GM19351 (cell line): ENCODE data around the gene ATXN1.
A peak's percentile ranks its signal among the peaks of the same experiment; 100 is the strongest.
"Not testable (repeated sequence)": the region's sequence is repeated elsewhere in the genome, so short reads cannot be mapped to it uniquely, and the experiment has no call there.

ENCODE experiments used
- ATAC-seq: cut with Tn5 transposase; IDR thresholded peaks from one replicate; pipeline ENCODE4 v1.9.1; 2021; ENCODE audit warnings: mild to moderate bottlenecking, moderate library complexity; ENCODE audit not compliant: unreplicated experiment

ATXN1 gene

DNA sequence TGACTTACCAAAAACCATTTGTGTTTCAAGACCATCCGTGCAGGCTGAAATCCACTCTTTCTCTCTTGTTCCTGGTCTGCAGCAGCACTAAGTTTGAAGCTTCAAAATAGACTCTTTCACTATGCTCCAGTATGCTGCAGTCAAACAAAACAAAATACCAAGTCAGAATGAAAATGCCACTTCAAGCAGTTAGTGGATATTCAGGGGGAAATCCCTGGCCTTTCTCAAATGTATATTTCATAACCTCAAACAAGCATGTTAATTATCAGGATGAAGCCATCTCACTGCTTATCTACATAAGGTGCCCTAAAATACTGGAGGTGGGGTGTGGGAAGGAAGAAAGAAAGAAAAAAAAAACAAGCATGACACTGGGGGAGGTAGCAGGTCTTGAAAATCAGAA lies 103.5 kb downstream of the ATXN1 start:
- peak; percentile 60 for ATAC-seq

DNA sequence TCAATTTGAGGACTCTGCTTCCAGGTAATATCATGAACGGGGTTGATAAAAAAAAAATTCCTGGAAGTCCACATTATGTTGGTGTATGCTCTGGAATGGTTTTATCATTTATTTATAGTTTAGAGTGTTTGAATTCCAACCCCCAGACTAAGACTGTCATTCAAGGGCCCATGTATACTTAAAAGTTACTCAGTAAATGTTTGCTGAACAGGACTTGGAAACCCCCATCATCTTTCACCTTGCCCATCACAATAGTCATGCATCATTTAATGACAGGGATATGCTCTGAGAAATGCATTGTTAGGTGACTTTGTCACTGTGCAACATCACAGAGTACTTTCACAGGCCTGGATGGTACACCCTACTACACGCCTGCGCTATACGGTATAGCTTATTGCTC lies 104.8 kb downstream of the ATXN1 start:
- ATAC-seq: no peak

DNA sequence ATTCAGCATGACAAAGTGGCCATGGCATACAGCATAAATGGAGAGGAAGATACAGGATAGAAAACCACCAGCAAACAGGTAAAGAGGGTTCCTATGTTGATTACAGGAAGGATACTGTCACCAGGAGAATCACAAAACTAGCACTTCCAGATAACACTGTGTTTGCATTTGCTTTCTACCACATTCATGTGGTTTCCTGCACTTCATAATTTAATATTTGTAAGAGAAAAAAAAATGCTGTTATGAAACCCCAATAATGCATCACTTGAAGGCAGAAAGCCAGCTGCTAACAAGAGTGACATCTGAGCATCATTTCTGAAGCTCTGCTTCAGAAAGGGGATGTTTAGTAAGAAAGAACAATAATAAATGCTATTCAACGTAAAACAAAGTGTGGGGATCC lies 106.6 kb downstream of the ATXN1 start:
- ATAC-seq: no peak

DNA sequence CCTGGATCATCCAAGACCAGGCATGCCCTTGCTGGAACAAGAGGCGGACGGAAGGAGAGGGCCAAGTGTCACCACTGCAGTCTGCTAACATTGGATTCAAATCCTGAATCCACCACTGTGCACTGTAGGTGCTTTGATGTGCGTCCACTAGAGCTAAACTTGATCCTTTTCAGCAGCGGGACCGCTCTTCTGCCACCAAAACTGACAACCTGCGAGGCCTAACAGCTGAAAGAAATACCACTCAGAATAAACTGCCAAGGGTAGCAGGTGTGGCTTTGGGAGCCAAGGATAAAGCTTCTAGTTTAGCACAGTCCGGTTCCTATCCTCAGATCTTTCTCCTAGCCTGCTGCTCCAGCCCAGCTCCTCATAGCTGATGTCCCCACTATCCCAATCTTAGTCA lies 108.0 kb downstream of the ATXN1 start:
- no peak for ATAC-seq

DNA sequence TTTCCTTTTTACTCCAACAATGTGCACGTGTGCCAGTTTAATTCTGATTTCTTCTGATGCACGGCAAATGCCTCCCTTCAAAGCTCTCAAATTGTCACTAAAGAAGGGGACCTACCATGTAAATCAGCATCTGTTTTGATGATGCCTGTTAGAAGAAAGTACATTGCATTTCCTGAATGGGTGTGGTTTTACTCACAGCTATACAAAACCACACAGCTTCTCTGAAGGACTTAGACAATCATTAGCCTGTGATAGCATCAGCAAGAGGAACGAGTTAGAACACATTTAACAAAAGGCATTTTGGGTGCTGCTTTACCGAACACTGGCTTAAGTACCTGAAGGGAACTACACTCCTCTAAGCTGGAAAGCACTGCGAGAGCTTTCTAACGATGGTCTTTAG lies 109.4 kb downstream of the ATXN1 start:
- peak; percentile 73 for ATAC-seq

DNA sequence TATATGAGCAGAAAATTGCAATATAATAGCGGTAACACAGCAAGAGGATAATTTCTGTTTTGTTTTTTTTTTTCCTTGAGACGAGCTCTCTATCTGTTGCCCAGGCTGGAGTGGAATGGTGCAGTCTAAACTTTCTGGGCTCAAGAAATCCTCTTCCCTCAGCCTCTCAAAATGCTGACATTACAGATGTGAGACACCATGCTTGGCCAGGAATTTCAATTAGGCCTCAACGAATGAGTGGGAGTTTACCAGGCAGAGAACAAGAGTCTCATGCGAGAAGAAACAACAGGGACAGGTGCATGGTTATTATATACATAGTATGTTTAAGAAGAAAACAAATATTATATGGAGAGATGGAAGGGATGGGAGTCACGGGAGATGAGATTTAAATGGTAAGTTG lies 111.4 kb downstream of the ATXN1 start:
- ATAC-seq: no peak

DNA sequence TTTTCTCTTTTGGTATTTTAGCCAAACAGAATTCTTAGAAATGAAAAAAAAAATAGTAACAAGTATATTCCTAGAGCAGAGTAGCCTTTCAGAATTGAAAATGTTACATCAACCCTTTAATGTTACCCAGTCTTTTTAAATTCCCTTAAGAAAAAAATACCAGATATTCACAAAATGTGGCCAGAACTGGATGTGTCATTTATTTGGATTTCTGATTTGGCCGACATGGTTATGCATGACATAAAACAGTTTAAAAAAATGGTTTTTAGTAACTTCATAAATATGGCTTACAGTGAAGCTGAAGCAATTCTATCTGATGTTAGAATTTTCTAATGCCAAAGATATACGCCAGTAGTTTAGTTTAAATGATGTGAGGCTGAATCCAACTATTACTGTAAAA lies 112.0 kb downstream of the ATXN1 start:
- no peak for ATAC-seq

DNA sequence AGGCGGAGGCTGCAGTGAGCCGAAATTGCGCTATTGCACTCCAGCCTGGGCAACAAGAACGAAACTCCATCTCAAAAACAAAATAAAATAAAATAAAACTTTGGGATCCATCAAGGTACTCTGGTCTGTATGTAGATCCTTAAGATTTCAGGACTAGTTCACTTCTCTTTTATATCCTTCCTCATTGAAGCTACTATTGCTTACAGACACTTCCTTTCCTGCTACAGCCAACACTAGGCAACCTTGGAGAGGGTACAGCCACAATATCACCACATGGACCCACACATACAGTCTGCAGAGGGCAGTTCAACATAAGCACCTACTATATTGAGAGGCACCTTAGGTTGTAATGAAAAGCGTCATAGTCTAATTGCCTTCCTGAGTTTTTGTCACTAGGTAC lies 113.3 kb downstream of the ATXN1 start:
- ATAC-seq: no peak

DNA sequence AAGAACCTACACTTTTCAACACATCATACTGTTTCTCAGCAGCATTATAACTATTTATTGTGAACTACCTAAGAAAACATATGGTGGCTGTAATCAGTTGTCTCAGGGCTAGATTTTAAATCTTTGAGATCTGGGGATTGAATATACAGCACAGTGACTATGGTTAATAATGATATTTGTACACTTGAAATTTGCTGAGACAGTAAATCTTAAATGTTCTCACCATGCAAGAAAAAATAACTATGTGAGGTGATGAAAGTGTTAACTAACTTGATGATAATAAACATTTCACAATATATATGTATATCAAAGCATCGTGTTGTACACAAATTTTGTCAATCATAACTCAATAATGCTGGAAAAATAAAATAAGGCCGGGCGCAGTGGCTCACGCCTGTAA lies 113.8 kb downstream of the ATXN1 start:
- ATAC-seq: no peak

DNA sequence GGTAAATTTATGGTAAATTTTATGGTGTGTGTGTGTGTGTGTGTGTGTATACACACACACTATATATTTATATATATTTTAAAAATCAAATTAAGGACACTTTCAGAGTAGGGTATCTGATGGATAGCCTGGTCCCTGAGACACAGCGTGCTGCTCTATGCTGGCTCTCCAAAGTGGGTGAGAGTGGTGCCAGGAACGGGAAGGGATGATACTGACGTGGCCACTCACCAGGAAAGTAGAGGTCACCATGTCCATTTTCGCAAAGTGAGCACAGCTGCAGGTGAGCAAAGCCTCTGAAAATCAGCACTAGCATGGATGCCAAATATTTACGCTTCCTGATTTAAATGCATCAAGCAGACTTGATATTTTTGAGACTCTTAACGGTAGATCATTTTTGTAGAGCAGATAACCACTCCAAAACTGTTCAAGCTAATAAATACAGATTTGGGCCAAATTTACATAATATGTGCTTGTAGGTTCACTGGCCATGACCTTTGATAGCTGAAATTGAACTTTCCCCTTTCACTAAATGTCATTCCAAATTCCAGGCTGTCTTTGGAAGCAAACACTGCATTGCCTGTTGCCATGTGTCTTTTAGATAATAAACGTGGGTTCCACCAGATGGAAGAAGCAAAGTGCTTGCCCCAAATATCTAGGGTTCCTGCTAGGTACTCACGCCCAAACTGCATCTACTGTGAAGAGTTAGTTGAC lies 116.6 kb downstream of the ATXN1 start:
- no peak for ATAC-seq

DNA sequence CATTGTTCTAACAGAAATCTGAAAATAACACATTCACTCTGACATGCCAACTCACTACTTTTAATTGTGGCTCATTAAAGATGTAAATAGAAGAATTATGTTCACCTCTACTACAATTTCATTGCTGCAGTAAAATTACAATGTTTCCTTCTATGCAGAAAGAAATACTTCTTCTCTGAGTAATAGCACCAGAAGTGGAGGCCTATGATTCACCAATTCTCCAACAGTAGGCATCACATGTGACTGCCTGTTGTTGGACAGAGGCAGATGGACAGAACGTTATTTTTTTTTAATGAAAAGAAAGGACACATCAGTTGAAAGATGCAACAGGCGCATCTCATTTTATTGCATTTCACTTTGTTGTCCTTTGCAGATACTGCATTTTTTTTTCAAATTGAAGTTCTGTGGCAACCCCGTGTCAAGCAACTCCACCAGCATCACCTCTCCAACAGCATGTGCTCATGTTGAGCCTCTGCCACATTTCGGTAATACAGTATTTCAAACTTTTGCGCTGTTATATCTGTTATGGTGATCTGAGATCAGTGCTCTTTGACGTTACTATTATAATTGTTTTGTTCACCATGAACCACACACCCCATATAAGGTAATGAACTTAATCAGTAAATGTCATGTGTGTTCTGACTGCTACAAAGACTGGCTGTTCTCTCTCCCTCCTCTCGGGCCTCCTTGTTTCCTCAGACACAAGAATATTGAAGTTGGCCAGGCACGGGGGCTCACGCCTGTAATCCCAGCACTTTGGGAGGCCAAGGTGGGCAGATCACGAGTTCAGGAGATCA lies 121.4 kb downstream of the ATXN1 start:
- no peak for ATAC-seq

DNA sequence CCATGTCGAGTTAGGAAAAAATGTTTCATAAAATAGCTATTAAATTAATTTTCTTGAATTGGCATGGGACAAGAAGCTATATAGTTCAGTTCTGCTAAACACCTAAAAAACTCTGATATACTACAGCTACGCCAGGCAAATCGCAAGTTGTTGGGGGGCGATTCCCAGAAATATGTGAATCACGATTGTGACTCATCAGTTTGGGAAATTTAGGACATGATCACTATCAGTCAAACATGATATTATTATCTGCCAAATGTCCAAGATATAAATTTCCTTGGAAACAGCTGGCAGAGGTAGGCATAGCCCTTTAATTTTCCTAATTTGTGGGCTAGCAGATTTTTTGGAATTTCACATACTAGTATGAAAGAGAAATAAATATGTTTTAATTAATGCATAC lies 123.6 kb downstream of the ATXN1 start:
- no peak for ATAC-seq

DNA sequence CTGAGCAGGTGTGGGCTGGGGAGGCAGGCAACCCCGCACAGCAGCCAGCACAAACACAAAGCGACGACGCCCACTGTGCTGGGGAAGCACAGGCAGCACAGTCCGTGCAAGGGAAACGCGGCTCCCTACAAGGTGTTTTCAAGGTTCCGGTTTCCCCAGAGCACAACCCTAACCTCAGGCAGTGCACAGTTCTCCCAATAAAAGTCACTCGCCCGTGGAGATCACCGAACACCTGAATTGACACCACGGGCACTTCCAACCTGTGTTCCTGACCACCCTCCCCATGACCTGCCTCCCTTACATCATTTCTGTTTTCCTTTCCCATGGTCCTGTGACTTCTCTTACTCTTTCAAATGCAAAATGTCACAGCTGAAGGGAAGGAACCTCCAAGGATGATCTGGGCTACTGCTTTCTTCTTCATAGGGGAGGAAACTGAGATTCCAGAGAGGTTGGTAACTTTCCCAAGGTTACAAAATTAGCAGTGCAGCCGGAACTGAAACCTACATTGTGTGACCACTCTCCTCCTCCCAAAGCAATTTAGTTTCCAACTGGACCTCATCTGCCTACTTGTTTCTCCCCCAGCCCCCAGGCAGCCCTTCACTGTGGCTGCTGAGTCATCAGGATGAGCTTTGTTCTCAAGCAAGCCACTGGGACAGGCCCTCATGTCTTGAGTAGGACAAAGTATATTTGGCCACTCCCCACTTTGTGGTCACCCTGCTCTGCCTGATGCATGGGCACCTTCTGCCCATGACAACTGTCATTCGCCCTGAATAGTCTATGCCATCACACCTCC lies 125.3 kb downstream of the ATXN1 start:
- ATAC-seq: peak; percentile 34

DNA sequence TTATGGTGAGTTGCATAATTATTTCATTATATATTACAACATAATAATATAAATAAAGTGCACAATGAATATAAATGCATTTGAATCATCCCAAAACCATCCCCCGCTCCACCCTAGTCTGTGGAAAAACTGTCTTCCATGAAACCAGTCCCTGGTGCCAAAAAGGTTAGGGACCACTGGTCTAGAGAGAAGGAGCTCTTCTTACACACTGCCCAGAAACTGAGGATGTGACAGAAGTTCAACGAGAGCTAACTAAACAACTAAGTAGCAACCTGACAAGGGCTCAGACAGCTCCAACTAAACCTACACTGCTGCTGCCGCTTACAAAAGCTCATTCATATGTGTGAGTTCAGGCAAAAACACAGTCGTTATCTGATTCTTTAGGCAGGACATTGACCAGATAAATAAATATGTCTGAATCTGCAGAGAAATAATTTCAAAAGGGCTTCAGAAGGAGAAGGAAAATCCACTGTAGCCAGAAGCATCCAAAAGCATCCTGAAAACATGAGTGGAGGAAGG lies 125.9 kb downstream of the ATXN1 start:
- ATAC-seq: no peak

DNA sequence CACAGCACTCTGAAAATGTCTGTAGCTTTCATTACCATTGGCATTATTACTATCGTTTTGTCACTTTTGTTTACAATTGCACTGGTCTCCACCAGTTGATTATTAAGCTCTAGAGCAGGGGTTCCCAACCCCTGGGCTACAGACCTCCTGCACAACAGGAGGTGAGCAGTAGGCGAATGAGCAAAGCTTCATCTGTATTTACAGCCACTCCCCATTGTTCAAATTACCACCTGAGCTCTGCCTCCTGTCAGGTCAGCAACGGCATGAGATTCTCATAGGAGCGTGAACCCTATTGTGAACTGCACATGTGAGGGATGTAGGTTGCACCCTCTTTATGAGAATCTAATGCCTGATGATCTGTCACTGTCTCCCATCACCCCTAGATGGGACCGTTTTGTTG lies 126.4 kb downstream of the ATXN1 start:
- no peak for ATAC-seq

DNA sequence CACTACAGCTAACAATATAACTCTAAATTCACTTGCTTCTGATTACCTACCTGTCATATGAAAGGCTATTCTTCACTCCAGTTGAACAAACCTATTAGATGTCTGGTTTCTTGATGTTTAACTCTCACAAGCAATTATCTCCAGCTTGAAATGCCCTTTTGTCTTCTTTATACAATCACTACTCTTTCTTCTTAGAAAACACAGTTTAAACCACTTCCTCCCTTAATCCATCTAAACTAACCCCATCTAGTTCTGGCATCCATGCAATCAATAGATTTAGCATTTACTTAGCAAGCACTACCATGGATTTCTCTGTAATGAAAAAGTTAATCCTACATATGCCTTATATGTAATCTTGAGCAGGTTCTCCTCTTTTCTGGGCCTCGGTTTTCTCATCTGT lies 127.3 kb downstream of the ATXN1 start:
- ATAC-seq: no peak

DNA sequence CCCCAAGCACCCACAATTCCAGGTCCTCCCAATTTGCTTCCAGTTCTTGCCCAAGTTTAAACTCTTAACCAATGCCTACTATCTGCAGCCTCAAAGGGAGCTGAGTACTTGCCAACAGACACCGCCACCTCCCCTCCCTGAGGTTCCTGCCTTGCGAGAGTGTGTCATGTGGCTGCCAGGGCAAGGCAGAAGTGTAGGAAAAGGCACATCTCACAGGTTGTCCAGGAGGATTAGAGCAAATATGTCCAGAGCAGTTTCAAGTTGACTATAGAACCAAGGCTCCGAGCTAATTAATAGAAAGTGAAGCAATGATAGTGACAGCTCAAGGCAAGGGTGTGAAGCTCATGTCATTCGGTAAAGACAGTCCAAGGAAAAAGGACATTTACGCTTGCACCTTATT lies 127.8 kb downstream of the ATXN1 start:
- ATAC-seq: no peak

DNA sequence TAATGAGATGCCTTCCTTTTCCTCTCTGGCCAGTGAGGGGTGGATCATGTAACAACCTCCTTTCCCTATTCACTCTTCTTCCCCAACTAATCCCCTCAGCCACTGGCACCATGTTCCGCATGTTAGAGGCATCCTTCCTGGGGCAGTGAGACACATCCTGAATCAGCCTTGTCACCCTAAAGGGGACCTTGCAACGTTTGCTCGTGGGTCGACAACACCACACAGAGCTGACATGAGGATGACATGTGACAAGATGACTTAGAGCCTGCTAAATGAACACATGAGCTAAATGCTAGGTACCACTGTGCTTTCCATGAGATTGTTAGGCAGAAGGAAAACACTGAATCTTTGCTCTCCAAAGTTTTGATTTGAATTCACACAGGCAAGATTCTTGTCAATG lies 129.2 kb downstream of the ATXN1 start:
- no peak for ATAC-seq

DNA sequence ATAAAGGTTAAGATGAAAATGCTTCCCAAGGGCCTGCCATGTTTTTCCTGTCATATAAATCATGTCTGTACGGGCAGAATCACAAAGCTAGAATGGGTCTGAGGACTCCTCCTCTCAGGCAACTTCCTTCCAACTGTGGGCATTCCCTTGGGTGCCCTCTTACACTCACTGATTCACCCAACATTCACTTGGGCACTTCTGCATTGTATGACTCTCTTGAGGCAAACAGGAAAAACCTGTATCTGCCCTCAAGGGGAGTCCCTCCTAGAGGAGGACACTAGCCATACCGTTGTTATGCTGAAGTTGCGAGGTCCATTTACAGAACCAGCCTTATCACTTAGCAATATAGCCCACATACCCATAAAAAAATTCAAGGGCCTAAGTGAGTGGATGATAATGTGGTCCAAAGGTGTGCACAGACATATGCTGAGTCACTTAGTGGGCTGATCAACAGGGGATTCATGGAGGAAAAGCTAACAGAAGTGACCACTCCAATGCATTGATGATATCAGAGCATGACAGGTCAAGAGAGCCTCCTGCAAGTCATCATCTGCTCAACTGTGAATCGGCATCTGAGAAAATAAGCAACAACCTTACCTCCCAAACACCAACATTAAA lies 131.1 kb downstream of the ATXN1 start:
- ATAC-seq: no peak

DNA sequence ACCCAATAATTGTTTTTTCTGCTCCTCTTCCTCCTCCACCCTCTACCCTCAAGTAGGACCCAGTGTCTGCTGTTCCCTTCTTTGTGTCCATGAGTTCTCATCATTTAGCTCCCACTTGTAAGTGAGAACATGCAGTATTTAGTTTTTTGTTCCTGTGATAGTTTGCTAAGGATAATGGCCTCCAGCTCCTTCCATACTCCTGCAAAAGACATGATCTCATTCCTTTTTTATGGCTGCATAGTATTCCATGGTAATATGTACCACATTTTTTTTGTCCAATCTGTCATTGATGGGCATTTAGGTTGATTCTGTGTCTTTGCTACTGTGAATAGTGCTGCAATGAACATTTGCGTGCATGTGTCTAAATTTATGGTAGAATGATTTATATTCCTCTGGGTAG lies 132.7 kb downstream of the ATXN1 start:
- ATAC-seq: not testable (repeated sequence)

DNA sequence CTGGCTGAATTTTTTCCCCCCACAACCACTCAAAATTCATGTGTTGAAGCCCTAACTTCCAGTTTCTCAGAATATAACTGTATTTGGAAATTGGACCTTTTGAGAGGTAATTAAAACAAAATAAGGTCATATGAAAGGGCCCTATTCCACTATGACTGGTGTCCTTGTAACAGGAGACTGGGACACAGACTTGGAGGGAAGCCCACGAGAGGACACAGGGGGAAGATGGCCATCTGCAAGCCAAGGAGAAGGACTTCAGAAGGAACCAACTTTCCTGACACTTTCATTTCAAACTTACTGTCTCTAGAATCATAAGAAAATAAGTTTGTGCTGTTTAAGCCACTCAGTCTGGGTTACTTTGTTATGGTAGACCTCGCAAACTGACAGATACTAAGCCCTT lies 134.6 kb downstream of the ATXN1 start:
- no peak for ATAC-seq
